OCI-LY3 (cell line): Measurements from ENCODE around the gene DNMT3B.

Source experiments
- H2AFZ ChIP-seq: fragments of 200-600, 300-600 bp; shearing (Covaris generic); 2 replicates; pipeline ENCODE4 v1.6.0; 2014; ENCODE audit warnings: antibody characterized with exemption, low read depth, low read length
- H3K27ac ChIP-seq: fragments of 200-600, 300-600 bp; sonication (generic); 2 replicates; pipeline ENCODE4 v1.5.1; 2014; ENCODE audit warnings: mild to moderate bottlenecking, low read length, moderate library complexity, mixed read lengths
- H3K27me3 ChIP-seq: fragments of 200-600, 300-600 bp; sonication (generic); 2 replicates; pipeline ENCODE4 v1.6.1; 2014; ENCODE audit warnings: low read depth, low read length, mixed read lengths
- H3K36me3 ChIP-seq: fragments of 200-600, 300-600 bp; sonication (generic); replicated peaks from 2 replicates; pipeline ENCODE3; 2014; ENCODE audit warnings: low read depth, low read length, mixed read lengths
- H3K4me1 ChIP-seq: fragments of 300-600, 200-600 bp; sonication (generic); 2 replicates; pipeline ENCODE4 v1.6.1; 2014; ENCODE audit warnings: low read length, mixed read lengths
- H3K4me2 ChIP-seq: fragments of 200-600, 300-600 bp; sonication (generic); 2 replicates; pipeline ENCODE4 v1.6.1; 2014; ENCODE audit warnings: low read length, mixed read lengths
- H3K4me3 ChIP-seq: fragments of 300-600, 200-600 bp; sonication (generic); 2 replicates; pipeline ENCODE4 v1.5.1; 2014; ENCODE audit warnings: antibody characterized with exemption, mild to moderate bottlenecking, low read length, moderate library complexity
- H3K79me2 ChIP-seq: fragments of 300-600, 200-600 bp; shearing (Covaris generic); 2 replicates; pipeline ENCODE4 v1.6.1; 2014; ENCODE audit warnings: mild to moderate bottlenecking, low read length, mixed read lengths
- H3K9ac ChIP-seq: fragments of 300-600, 200-600 bp; shearing (Covaris generic); 2 replicates; pipeline ENCODE4 v1.6.0; 2014; ENCODE audit warnings: mild to moderate bottlenecking, low read length, moderate library complexity
- H3K9me3 ChIP-seq: fragments of 200-600, 300-600 bp; shearing (Covaris generic); 2 replicates; pipeline ENCODE4 v1.6.1; 2014; ENCODE audit warnings: low read length, mixed read lengths; ENCODE audit not compliant: insufficient read depth
- H4K20me1 ChIP-seq: fragments of 200-600, 300-600 bp; sonication (generic); 2 replicates; pipeline ENCODE4 v1.6.1; 2016; ENCODE audit warnings: low read length, mixed read lengths; ENCODE audit not compliant: insufficient read depth
- EZH2phosphoT487 ChIP-seq: fragments of 200-600 bp; shearing (Covaris generic); IDR thresholded peaks from 2 replicates; pipeline ENCODE4 v1.6.1; 2018; ENCODE audit warnings: antibody characterized with exemption, mixed run types, low read depth
- TF ChIP-seq, protein P1 (sequence below): fragments of 200-600, 300-600 bp; sonication (generic); IDR thresholded peaks from 2 replicates; pipeline ENCODE4 v1.5.1; 2014; ENCODE audit warnings: antibody characterized with exemption, low read length, low read depth

The DNMT3B gene

DNA sequence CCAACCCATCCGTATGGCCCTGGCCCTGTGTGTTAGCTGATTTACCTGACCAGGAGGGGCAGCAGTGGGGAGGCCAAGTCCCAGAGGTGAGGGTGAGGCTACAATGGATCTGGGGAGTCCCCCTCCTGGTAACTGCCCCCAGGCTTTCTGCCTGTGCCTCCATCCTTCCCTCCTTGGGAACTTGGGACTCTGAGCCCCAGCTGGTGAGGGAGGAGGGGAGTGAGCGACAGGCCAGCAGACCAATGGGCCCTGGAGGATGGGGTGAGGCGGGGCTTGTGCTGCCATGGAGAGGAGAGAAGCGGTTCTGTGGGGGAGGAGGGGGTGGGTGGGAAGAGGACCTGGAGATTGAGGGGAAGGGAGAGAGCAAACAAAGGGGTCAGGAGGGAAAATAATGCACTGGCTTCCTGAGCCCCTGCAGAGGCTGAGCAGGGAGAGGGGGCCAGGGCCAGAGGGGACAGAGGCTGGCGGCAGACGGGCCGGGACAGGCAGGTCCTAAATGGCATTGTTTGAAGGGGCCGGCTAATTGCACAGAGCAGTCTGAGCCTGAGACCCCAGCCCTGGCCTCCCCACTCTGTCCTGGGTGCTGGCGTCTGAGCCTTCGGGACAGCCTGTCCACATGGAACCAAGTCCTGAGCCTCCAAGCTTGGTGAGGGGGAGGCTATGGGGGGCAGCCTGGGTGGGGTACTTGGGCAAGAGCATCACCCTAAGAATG is 17.5 kb downstream of the DNMT3B start:
- H3K27me3 ChIP-seq: no peaks in the 10 kb centered on the region
- no peaks in the 10 kb centered on the region for H3K79me2 ChIP-seq
- no peak overlapping the region for H3K27ac ChIP-seq
- no peak for TF ChIP-seq EZH2phosphoT487
- TF ChIP-seq, protein P1, sequence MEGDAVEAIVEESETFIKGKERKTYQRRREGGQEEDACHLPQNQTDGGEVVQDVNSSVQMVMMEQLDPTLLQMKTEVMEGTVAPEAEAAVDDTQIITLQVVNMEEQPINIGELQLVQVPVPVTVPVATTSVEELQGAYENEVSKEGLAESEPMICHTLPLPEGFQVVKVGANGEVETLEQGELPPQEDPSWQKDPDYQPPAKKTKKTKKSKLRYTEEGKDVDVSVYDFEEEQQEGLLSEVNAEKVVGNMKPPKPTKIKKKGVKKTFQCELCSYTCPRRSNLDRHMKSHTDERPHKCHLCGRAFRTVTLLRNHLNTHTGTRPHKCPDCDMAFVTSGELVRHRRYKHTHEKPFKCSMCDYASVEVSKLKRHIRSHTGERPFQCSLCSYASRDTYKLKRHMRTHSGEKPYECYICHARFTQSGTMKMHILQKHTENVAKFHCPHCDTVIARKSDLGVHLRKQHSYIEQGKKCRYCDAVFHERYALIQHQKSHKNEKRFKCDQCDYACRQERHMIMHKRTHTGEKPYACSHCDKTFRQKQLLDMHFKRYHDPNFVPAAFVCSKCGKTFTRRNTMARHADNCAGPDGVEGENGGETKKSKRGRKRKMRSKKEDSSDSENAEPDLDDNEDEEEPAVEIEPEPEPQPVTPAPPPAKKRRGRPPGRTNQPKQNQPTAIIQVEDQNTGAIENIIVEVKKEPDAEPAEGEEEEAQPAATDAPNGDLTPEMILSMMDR: no peak
- H3K9ac ChIP-seq: no peak overlapping the region
- H3K4me2 ChIP-seq: no peak overlapping the region
- H3K4me3 ChIP-seq: no peak overlapping the region
- H3K9me3 ChIP-seq: no peaks in the 10 kb centered on the region
- H2AFZ ChIP-seq: no peak overlapping the region
- H4K20me1 ChIP-seq: no peaks in the 10 kb centered on the region; the same call in 1 of the 2 replicates
- no peaks in the 10 kb centered on the region for H3K36me3 ChIP-seq
- no peaks in the 10 kb centered on the region for H3K4me1 ChIP-seq

DNA sequence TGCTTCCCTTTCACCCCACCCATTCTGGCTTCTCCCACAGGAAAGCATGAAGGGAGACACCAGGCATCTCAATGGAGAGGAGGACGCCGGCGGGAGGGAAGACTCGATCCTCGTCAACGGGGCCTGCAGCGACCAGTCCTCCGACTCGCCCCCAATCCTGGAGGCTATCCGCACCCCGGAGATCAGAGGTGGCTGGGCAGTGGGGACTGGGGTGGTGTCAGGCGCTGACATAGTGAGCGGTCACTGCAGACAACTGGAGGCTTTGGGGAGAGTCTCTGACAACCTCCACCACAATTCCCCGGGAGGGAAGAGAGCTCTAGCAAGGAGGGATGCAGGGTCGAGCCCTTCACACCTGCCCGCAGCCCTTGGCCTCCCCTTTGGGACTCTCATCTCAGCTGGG is 18.1 kb downstream of the DNMT3B start:
- H2AFZ ChIP-seq: no peak overlapping the region
- no peaks in the 10 kb centered on the region for H3K9me3 ChIP-seq
- no peaks in the 10 kb centered on the region for H3K4me1 ChIP-seq
- H3K9ac ChIP-seq: no peak overlapping the region
- H4K20me1 ChIP-seq: no peaks in the 10 kb centered on the region; the same call in 1 of the 2 replicates
- H3K4me2 ChIP-seq: no peak overlapping the region
- H3K27ac ChIP-seq: no peak overlapping the region
- no peaks in the 10 kb centered on the region for H3K27me3 ChIP-seq
- no peaks in the 10 kb centered on the region for H3K36me3 ChIP-seq
- TF ChIP-seq EZH2phosphoT487: no peak
- TF ChIP-seq, protein P1: no peak
- H3K4me3 ChIP-seq: no peak overlapping the region
- no peaks in the 10 kb centered on the region for H3K79me2 ChIP-seq

DNA sequence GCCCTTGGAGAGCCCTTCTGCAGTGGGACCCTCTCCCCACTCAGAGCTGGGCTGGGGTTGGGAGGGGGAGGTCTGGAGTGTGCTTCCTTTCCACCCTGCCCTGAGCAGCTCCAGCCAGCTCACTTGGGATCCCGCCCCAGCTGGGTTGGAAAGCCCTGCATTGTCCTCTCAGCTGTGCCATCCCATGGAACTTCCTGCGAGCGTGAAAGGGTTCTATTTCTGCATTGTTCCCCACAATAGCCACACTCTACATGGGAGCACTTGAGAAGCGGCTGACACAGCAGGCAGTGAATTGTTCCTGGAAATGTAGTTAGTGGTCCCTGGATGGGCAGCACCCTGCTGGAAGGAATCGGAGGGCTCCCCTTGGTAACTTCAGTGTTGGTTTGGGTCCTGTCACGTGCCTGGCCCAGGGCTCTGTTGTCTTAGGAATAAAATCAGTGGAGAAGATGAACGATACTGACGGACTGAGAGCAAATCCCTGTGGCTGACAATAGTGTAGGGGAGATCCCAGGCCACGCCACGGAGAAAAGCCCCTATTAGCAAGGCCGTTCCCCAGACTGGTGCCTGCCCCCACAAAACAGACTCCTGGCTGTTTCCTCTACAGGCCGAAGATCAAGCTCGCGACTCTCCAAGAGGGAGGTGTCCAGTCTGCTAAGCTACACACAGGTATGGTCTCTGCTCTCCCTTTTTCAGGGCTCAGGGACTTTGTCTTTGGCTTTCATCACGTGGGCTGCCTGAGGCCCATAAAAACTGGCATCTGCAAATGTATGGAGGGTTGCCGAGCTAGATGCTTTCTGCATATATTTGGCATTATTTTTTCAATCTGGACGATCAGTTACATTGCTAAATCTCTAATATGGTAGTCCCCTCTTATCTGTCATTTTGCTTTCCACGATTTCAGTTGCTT is 18.8 kb downstream of the DNMT3B start:
- TF ChIP-seq EZH2phosphoT487: no peak
- TF ChIP-seq, protein P1: no peak
- H2AFZ ChIP-seq: no peak overlapping the region
- no peaks in the 10 kb centered on the region for H3K4me1 ChIP-seq
- no peaks in the 10 kb centered on the region for H4K20me1 ChIP-seq
- no peaks in the 10 kb centered on the region for H3K9me3 ChIP-seq
- no peaks in the 10 kb centered on the region for H3K36me3 ChIP-seq
- H3K9ac ChIP-seq: no peak overlapping the region
- H3K4me2 ChIP-seq: no peak overlapping the region
- H3K27me3 ChIP-seq: no peaks in the 10 kb centered on the region
- H3K79me2 ChIP-seq: no peaks in the 10 kb centered on the region
- H3K4me3 ChIP-seq: no peak overlapping the region
- no peak overlapping the region for H3K27ac ChIP-seq
